A204.1 (cell line): ENCODE measurements around the gene RRP1.

ENCODE experiments used
- FAIRE-seq: peaks from 2 replicates; lab custom pipeline; 2012; peaks lifted over from hg19 to GRCh38; lab: Jason Lieb, UNC

RRP1 gene

DNA sequence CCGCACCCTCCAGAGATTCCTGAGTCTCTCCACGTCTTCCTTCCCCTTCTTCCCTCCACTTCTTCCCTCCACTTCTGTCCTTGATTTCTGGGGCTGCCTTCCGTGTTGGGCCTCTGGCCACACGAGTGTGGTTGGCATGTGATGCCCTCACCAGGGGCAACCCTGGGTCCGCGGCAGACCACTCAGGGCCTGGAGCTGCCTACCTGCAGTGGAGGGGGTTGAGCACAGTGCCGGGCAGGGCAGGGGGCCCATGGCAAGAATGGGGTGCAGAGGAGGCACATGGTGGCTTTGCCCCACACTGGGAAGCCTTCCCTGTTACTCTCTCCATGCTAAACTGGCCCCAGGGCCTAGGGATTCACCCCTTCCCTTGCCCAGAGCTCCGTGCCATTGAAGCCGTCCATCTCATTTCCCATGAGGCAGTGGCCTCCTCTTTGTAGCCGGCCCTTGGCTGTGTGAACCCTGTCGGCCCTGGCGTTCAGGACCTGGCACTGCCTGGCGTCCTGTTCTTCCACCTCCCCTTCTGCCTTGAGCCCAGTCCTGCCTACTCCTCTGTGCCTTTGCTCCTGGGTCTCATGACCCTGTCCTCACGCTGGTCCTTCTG lies 13.4 kb downstream of the RRP1 start:
- no peak for FAIRE-seq

DNA sequence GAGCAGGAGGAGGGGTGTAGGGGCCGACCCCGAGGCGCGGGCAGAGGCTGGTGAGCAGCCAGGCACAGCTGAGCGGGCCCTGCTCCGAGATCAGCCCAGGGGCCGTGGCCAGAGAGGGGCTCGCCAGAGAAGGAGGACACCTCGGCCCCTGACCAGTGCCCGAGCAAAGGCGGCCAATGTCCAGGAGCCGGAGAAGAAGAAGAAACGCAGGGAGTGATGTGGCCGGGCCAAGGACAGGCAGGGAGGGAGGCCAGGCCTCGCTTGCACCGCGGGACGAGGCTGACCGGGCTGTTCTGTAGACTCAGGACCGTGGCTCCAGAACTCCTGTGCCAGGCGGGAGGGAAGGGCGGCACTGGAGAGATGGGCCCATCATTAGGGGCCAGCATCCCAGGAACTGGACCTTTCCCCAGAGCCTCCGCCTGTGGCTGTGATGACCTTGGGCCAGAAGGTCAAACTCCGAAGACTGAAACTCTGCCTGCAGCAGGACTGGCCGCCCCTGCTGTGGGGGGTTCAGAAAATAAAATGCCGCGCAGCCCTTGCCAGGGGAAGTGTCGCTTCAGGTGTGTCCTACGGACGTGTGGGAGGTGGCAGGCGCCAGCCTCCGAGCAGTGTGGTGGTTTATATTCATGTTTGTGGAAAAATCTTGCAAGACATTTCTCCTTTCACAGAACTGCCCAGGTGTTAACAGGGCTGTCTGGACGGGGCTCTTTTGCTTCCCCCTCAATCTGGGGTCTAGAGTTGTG lies 14.4 kb downstream of the RRP1 start:
- FAIRE-seq: no peak

DNA sequence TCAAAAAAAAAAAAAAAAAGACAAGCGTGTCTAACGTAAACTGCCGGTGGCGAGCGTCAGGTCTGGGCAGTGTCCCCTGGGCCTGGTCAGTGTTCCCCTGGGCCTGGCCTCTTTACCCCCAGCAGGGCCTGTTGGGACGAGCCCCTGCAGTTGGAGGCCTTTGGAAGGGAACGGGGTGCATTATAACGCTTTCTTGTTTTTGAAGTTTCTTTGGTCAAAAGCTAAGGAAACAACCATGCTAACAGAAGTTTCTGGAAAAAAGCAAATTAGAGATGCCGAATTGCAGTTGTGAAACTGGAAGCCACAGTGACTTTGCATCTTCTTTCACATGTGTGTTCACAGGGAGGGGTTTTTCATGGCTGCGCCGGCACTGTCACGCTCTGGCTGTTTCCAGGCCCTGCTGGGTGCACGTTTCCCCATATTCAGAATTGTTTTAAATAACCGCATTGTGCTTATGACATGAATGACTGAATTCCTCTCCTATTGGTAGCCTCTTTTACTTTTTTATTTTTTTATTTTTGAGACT lies 16.0 kb downstream of the RRP1 start:
- no peak for FAIRE-seq

DNA sequence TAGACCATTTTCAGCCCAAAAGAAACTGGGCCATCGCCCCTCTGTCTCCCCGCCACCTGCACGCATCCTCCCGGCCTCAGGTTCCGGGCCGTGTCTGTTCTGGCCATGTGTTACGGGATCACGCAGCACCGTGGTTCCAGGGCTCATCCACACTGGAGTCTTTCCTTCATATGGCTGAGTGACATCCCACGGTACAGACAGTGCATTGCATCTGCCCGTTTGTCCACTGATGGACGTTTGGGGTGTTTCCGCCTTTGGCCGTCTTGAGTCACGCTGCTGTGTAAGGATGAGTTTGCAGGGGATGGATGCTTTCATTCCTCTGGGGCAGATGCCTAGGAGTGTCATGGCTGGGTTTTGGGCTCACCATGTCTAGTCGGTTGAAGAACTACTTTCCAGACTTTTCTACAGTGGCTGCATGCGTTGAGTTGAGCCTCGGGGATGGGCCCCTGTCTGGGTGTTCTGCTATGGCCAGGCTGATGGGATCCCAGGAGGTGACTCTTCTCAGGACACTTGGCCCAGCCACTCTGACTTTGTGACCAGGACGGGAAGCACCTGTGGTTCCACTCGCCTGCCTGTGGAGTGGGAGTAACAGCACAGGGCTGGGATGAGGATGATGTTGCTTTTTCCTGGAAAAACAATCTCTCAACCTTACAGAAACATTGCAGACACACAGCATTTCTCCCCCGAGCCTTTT lies 16.8 kb downstream of the RRP1 start:
- no peak for FAIRE-seq

DNA sequence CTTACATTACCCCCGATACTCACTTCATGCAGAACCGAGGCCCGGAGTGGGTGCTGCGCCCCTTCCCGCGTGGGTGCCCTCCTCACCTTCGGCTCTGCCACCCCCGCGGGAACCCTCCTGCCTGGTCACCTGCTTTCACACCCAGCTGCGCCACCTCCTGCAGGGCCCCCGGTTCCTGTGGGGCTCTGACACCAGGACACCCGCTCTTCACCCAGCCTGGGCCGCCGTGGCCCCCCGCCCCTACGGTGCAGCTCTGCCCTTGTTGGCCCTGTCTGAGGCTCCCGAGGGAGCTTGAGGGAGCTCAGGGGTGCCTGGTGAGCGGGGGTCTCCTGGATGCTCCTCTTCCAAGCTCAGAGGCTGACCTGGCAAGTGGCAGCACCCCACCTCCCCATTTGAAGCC lies 19.0 kb downstream of the RRP1 start:
- FAIRE-seq: no peak

DNA sequence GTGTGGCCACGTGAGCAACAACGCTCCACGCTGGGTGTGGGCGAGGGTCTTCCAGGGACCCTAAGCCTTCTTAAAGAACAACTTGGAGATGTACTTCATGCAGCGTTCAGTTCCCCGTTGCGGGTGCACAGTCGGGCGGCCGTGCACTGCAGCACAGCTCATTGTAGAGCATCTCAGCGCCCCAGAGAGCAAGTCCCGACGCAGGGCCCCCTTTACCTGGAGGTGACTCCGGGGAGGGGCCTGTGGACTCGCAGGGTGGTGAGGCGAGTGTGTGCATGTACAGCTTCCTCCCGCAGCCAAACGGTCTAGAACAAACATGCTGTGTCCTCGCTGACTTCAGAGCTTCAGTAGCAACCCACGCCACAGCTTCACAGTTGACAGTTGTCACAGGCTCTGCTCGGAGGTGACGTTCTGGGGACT lies 19.5 kb downstream of the RRP1 start:
- FAIRE-seq: no peak

DNA sequence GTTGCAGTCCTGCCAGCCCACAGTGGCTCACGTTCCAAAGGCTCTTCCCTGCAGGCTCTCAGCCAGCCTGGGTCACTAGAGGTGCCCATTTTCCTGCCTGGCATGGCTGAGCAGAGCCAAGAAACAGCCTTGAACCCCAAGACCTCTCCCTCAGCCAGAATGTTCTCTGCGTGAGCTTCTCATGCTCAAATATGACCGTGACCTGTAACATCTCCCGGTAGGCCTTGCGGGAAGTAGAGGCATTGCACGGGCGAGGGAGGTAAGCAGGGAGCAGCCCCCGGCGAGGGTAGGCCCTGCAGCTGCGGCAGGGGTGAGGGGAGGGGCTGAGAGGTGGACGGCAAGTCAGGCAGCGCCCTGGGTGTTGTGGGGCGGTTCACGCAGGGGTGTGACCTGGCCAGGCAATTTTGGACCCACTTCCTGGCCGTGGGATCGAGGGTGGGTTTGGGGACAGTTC lies 20.0 kb downstream of the RRP1 start:
- FAIRE-seq: no peak

DNA sequence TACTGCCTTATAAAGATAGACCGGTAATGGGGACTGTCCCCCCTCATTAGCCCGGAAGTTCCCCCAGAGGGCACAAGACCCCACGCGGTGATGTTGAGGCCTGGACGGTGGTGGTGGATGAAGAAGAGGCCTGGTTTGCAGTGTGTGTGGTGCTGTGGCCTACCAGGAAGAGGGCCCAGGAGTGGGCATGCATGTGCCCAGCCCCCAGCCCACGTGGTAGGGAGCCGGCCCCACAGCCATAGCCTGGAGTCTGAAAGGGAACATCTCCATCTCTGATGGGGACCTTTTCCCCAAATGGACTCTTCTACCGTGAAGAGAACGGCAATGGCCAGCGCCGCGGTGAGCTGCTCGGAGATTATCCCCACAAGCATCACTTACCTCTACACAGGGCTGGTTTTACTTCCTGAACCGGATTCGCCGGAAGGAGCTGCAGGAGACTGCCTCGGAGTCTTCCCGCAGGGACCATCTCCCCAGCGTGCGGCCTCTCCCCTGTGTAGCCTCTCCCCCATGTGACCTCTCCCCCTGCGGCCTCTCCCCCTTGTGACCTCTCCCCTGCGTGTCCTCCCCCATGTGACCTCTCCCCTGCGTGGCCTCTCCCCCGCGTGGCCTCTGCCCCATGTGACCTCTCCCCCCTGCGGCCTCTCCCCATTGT lies 20.6 kb downstream of the RRP1 start:
- no peak for FAIRE-seq

DNA sequence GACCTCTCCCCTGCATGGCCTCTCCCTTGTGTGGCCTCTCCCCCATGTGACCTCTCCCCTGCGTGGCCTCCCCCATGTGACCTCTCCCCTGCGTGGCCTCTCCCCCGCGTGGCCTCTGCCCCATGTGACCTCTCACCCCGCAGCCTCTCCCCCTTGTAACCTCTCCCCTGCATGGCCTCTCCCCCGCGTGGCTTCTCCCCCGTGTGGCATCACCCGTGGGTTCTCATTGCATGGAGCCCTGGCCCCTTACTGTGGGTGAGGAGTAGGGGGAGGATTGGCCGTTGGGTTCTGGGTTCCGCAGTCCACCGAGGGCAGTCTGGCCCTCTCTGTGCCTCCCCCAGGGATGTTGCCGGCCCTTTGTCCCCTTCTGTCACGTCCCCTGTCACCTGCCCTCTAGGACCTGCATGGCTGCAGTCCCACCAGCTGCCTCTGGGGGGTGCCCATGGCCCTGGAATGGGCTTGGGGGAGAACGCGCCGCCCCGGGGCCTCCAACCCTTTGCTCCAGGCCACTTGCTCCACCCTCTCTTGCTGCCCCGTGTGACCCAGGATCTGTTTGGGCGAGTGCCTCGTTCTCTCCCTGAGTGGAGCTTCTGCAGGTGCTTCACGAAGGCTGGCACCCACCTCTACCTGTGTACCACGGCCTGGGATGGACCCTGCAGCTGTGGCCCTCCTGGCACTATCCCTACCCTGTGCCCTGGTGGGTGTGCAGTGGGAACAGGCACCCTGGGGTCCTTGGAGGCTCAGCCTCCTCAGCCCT lies 21.3 kb downstream of the RRP1 start:
- no peak for FAIRE-seq

DNA sequence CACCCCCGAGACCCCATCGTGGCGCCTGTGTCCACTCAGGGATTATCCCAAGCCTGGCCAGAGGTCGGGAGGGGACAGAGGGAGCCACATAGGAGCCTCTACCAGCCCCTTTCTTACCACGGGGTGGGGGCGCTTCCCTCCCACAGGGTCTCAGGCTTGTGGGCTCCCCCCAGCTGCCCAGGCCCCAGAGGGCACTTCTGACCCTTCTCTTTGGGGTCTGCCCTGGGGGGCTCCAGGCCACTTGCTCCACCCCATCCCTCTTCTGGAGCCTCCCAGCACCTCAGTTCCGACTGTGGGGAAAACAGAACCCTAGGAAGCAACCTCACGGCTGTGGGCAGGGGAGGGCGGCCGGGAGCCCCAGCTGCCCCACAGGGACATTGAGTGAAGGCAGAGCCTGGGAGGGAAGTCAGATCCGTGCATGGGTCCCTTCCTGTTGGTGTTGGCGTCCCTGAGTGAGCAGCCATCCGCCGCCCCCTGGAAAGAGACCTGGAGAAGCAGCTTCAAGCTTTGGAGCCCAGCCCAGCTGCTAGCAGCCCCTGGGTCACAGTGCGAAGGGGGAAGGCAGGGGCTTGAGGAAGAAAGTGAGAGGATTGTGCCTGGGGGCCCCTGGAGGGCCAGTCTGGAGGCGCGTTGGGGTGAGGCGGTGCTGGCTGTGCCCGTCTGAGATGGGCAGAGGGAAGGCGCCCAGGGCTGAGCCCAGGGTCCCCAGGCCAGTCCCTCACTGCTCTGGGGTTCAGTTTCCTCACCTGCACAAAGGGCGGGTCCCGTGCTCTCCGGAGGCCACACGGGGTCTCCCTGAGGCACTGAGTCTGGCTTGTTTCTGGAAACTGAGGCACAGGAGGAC lies 22.1 kb downstream of the RRP1 start:
- no peak for FAIRE-seq

DNA sequence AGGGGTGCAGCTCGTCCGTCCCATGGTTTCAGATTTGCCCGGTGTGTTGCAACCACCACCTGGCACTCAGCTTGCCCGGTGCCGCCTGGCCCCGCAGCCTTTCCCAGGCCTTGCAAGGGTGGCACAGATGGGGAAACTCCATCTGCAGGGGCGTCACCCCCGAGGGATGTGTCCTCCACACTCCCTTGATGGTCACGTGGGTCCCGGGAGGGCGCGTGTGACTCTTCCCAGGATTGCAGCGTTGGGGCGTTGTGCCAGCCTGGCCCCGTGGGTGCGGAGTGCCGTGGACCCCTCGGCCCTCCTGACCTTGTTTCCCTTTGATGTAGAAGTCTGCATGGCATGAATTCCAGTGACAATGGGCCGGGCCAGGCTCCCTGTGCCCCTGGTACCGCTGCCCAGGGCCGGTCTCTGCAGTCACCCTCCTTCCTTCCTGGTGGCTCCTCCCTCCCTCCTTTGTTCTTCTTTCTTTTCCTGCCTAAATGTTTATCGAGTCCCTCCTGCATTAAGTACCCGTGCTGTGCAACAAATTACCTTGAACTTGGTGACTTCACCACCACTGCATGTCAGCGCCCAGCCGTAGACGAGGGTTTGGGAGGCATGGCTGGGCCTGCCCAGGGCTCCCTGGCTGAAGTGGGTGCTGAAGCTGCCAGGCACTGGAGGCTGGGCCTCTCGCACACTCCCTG lies 22.9 kb downstream of the RRP1 start:
- FAIRE-seq: no peak

DNA sequence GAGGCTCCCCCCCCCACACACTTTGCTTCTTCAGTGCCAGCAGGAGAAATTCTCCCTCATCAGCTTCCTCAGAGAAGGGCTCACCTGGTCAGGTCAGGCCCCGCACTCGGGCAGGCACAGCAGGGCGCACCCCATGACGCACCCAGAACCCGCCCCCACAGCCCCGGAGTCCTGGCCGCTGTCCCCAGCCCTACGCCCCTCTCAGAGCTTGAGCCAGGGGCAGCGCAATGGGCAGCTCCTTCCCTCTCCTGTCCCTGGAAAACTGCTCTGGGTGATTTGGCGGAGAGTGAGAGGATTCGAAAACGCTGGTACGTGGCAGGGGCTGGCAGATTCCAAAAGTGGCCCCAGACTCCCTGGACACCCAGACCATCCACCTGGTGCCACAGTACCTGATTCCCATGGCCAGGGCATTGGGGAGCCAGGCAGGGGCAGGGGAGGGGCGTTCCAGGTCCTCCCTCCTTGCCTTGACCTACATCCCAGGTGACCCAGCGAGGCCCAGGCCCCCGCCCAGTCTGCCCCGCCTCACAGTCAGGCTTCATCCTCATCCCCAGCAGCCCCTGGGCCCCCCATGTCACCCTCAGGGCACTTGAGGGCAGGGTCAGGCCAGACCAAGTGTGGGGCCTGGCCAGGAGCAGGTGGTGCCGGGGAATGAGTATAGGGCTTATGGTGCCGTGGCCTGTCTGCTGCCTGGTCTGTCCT lies 23.7 kb downstream of the RRP1 start:
- no peak for FAIRE-seq

DNA sequence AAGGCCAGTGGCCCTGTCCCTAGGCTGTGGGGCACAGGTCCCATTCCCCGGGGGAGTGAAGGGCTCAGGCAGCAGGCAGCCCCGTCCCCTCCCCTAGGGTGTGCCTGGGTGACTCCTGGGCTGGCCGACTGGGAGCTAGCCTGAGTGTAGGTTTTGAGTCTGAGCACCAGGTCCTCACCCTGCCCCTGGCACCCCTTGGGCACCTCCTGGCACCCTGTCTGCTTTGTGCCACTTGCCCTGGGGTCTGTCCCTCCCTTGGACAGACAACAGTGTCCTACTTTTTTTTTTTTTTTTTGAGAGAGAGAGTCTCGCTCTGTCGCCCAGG lies 24.2 kb downstream of the RRP1 start:
- FAIRE-seq: no peak

DNA sequence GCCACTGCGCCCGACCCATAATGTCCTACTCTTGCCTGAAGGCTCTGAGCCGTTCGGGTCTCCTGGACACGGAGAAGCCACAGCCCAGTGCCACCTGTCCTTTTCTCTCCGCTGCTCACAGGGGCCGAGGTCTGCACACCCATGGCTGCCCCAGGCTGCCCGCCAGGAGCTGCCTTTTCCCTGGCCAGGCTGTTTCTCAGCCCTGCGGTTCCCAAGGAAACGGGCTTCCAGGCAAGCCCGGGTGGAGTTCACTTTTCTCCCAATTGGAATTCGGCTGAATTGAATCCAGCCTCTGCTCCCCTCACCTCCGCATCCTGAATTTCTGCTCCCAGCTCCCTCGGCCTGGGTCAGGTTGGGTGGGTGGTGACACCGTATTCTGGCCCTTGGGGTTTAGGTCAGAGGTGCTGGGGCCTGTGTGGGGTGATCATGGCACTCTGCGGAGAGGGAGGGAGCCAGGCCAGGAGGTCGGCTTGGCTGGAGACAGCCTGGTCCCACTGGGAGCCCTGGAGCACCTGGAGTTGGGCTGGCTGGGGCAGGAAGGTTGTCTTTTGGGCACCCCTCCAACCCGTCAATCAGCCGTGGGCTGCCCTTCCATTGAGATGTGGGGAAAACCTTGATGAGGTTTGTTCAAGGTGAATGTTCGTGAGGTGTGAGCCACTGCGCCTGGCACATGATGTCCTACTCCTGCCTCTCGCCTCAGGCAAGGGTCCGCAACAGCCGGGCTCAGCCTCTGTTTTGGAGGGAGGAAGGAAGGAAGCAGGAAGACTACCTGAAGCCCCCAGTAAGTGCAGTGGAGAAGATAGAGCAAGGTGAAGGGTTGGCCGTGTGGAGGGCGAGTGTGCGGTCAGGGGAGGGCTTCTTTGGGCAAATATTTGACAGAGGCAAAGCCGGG lies 25.1 kb downstream of the RRP1 start:
- no peak for FAIRE-seq

DNA sequence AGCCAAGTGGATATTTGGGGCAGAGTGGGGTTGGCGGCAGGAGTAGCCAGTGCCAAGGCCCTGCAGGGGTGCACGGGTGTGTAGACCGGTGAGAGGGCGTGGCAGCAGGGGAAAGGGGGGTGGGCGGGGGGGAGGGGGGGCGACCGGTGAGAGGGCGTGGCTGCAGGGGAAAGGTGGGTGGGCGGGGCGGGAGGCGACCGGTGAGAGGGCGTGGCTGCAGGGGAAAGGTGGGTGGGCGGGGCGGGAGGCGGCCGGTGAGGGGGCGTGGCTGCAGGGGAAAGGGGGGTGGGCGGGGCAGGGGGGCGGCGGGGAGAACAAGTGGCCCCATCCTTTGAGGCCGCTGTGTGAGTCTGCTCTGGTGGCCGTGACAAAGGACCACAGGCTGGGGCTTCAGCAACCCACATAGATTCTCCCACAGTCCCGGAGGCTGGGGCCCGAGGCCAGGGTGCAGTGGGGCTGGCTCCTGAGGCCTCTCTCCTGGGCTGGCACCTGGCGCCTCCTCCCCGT lies 25.8 kb downstream of the RRP1 start:
- no peak for FAIRE-seq

DNA sequence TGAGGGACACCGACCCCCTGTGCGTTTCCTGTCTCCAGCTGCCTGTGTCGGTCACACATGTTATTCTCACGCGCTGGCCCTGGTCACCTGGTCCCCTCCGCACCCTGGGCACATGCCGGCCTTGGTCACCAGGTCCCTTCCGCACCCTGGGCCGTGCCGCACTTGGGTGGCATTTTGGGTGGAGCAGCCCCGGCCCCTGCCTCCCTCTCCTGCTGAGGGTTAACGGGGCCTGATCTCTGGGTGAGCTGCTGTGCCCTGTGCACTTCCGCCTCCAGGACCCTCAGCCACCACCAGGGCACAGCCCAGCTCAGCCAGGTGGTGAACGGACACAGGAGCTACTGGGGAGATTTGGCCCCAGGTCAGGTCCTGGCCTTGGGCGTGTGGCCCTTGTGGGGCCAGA lies 26.6 kb downstream of the RRP1 start:
- FAIRE-seq: no peak

DNA sequence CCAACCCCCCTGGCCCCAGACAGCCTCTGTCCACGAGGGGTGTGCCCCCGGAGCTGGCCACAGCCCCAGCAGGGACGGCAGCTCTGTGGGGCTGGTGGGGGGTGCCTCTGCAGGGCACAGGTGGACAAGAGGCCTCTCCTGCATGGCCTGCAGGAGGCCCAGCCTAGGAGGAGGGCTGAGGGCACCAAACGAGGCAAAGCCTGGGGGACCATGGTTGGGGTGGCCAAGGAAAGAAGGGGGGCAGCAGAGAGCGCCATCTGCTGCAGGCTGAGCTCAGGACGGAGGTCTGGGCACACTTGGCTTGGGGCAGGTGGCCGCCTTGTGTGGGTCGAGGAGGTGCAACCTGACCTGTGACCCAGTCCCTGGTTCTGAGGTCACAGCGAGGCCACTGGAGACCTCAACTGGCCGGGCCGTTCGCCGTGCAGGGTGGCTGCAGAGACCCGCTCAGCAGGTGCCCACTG lies 27.3 kb downstream of the RRP1 start:
- no peak for FAIRE-seq
